ENCODE data around the gene FLRT1. TPM values are rescaled to one million over a fixed set of nuclear protein-coding genes. Genes with fewer than 3 reads are reported as not detected.

Gene FLRT1
- total RNA-seq, 1 experiment from 2014 or later, result 0.44 TPM

DNA sequence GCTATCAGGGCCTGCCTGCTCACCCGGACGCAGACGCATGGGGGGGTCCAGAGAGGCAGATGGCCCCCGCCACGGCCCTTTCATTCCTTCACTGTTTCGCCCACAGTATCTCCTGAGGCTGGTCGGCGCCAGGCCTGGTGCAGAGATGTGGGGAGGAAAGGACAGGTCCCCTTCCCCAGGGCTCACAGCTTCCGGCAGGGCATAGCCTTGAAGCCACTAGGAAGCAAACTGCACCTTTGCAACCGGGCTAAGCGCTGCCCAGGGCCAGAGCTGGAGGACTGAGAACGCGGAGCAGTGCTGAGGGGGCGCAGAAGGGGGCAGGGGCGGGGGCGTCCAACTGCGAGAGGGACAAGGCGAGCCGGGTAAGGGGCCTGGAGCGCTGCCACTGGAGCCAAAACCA is 20.2 kb upstream of the FLRT1 start:
- no peak overlapping the region for H2AFZ ChIP-seq
- no peaks in the 10 kb centered on the region for H3K79me2 ChIP-seq (ENCODE audit: low read depth)
- CTCF ChIA-PET, result no interaction called here
- H3K4me3 ChIP-seq, result no peak overlapping the region
- H3K4me2 ChIP-seq, result no peak overlapping the region
- H3K9me3 ChIP-seq (ENCODE audit: insufficient read depth, low read depth), result no peaks in the 10 kb centered on the region
- no peak for DNase-seq
- H3K36me3 ChIP-seq (ENCODE audit: low read depth), result no peaks in the 10 kb centered on the region
- peaks cover 6% of the 10 kb centered on the region; the same call in 1 of the 2 replicates for H3F3A ChIP-seq (ENCODE audit: insufficient read depth, low read depth)
- intact Hi-C loops (cut with micrococcal nuclease; ENCODE audit: unreplicated experiment), result no loop called here
- no peaks in the 10 kb centered on the region for H3K9me2 ChIP-seq (ENCODE audit: insufficient read depth)
- BruUV-seq (replicated peaks), result no TSS peak
- H3K4me1 ChIP-seq (replicated peaks; ENCODE audit: insufficient read depth), result no peaks in the 10 kb centered on the region
- POLR2A ChIA-PET (ENCODE audit: unreplicated experiment), result interaction anchor here (0.6 kb wide), 1 partner anchor 719 kb away, joined by 3 read pairs; no protein-coding TSS in a partner anchor
- TF ChIP-seq CTCF (conservative IDR thresholded peaks at IDR 0.05) (no peak), EZH2 (IDR thresholded peaks at IDR 0.05; ENCODE audit: low read depth) (no peak)
- H3K27ac ChIP-seq, result no peak overlapping the region
- peaks cover 33% of the 10 kb centered on the region for H4K20me1 ChIP-seq (ENCODE audit: insufficient read depth)
- no peaks in the 10 kb centered on the region for H3K27me3 ChIP-seq (ENCODE audit: insufficient read depth, low read depth)

DNA sequence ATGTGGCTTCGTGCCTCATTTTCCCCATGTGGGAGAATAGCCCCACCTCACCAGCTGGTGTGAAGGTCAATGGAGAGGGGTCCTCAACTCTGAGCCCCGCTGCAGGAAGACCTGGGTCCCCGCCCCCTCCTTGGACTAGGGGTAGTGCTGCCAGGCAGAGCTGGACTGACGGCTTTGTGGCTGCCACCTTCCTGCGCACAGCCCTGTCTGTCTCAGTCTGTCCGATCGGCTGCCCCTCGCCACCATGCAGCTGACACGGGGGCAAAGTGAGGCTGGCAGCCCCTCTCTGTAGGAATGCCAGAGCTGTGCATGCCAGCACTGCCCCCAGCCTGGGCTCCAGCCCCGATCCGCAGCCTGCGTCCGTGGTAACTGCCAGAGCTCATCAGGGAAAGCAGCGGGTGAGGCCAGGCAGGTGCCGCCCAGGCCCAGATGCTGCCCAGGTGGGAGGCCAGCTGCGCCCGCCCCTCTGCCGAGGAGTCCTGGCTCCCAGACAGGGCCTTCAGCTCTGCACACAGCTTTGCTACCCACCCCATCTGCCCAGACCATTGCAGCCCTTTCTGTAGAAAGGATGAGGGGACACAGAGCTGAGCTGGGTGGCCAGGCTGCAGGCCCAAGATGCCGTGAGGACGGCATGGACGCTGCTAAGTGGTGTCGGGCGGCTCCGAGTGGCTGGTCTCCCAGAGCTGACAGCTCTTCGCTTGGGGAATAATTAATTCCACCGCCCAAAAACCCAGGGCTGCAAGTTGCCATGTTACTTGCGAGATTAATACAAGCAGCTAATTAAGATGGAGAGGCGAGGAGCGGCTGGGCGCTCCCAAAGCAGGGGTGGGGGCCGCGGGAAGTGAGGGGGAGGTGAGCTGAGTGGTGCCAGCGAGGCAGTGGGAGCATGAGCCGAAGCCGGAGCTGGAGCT is 19.5 kb upstream of the FLRT1 start:
- H3K79me2 ChIP-seq (ENCODE audit: low read depth), result no peaks in the 10 kb centered on the region
- no peaks in the 10 kb centered on the region for H3K36me3 ChIP-seq (ENCODE audit: low read depth)
- intact Hi-C loops (cut with micrococcal nuclease; ENCODE audit: unreplicated experiment), result no loop called here
- H2AFZ ChIP-seq, result no peak overlapping the region
- peaks cover 33% of the 10 kb centered on the region for H4K20me1 ChIP-seq (ENCODE audit: insufficient read depth)
- H3K27me3 ChIP-seq (ENCODE audit: insufficient read depth, low read depth), result no peaks in the 10 kb centered on the region
- H3K4me3 ChIP-seq, result no peak overlapping the region
- H3K4me2 ChIP-seq, result no peak overlapping the region
- ChIA-PET CTCF (interaction anchor here (0.7 kb wide), 2 partner anchors 47 to 137 kb away, joined by 4 to 6 read pairs; no protein-coding TSS in a partner anchor), POLR2A (ENCODE audit: unreplicated experiment) (interaction anchor here (0.6 kb wide), 1 partner anchor 719 kb away, joined by 3 read pairs; no protein-coding TSS in a partner anchor)
- BruUV-seq (replicated peaks), result no TSS peak
- H3K9me3 ChIP-seq (ENCODE audit: insufficient read depth, low read depth), result no peaks in the 10 kb centered on the region
- H3K4me1 ChIP-seq (replicated peaks; ENCODE audit: insufficient read depth), result no peaks in the 10 kb centered on the region
- no peak for DNase-seq
- TF ChIP-seq EZH2 (IDR thresholded peaks at IDR 0.05; ENCODE audit: low read depth) (no peak), CTCF (conservative IDR thresholded peaks at IDR 0.05) (no peak)
- no peaks in the 10 kb centered on the region for H3K9me2 ChIP-seq (ENCODE audit: insufficient read depth)
- H3F3A ChIP-seq (ENCODE audit: insufficient read depth, low read depth), result peaks cover 6% of the 10 kb centered on the region; the same call in 1 of the 2 replicates
- no peak overlapping the region for H3K27ac ChIP-seq

GRCh38 chr11:64017945-64018224 is 17.8 kb upstream of the FLRT1 start:
- POLR2A ChIA-PET (ENCODE audit: unreplicated experiment), result no interaction called here

More at GRCh38 chr11:64017945-64018224, 17.8 kb upstream of the FLRT1 start:
- Histone ChIP-seq H3K36me3 (ENCODE audit: low read depth) (no peaks in the 10 kb centered on the region), H3K4me3 (no peak overlapping the region), H3K79me2 (ENCODE audit: low read depth) (no peaks in the 10 kb centered on the region), H3K9me3 (ENCODE audit: insufficient read depth, low read depth) (no peaks in the 10 kb centered on the region), H3K27ac (no peak overlapping the region), H4K20me1 (ENCODE audit: insufficient read depth) (peaks cover 35% of the 10 kb centered on the region), H3K27me3 (ENCODE audit: insufficient read depth, low read depth) (no peaks in the 10 kb centered on the region), H3K9me2 (ENCODE audit: insufficient read depth) (no peaks in the 10 kb centered on the region), H2AFZ (no peak overlapping the region), H3K4me1 (replicated peaks; ENCODE audit: insufficient read depth) (no peaks in the 10 kb centered on the region), H3F3A (ENCODE audit: insufficient read depth, low read depth) (peaks cover 7% of the 10 kb centered on the region; the same call in 1 of the 2 replicates), H3K4me2 (no peak overlapping the region)
- TF ChIP-seq CTCF (conservative IDR thresholded peaks at IDR 0.05), result no peak
- no peak for TF ChIP-seq EZH2 (IDR thresholded peaks at IDR 0.05; ENCODE audit: low read depth)
- DNase-seq, result no peak
- no TSS peak for BruUV-seq (replicated peaks)
- intact Hi-C loops (cut with micrococcal nuclease; ENCODE audit: unreplicated experiment), result no loop called here
- CTCF ChIA-PET, result no interaction called here
